ENCODE measurements around the gene CNTNAP4.

Gene CNTNAP4

DNA sequence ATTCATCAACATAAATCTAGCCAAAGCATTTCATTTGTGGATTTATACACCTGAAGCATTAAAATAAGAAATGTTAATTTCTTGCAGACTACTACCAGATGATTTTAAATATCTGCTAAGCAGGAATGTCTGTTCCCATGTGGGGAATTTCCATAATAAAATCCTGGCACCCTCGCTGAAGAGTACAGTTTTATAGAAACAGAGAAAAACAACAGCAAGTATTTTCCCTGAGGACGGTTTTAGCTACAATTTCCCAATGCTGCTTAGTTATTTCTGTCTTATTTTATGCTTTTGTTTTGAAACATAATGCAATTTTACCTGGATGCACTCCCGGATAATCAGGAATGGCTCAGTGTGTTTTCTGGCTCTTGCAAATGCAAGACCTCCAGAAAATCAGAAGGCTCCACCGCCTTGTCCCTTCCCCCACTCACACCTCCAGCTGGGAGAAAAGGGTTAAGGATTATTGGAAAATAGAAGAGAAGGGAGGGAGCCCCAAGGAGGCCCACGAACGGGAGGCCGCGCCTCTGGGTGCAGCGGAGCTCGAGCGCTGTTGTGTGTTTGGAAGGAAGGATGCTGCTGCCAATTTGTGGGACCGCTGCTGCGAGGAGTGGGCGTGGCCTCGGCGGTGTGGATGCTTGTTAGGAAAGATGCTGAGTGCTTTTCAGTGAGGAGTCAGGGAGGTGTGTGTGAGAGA lies at the start of gene CNTNAP4:
Gene CNTNAP4, plus strand, starts transcription at position 657 of the 694 bp plus-strand sequence. CDS start 262 bp downstream, outside the sequence.
- DNase-seq (ENCODE audit: low read depth): no peak

DNA sequence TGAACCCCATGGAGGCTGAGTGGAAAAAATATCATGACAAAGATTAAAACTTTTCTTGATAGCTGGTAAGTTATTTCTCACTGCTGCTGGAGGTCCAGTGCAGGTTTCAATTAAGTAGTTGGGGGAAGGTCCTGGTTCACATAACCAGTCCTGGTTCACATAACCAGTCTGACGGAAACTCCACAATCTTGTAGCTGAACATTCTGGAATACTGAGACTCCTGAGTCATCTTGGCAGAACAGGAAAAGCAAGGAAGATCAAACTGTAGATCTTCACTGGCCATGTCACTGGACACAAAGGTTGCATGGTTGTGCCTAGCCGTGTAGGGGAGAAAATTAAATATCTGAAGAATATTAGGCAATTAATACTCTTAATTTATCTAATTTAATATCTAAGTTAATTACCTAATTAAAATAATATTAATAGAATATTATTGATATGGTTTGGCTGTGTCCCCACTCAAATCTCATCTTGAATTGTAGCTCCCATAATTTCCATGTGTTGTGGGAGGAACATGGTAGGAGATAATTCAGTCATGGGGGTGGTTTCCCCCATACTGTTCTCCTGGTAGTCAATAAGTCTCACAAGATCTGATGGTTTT lies 48.6 kb upstream of the CNTNAP4 start:
- DNase-seq (ENCODE audit: low read depth): no peak

GRCh38 chr16:76232704-76233103 lies 44.5 kb upstream of the CNTNAP4 start:
- DNase-seq (ENCODE audit: low read depth): no peak

GRCh38 chr16:76235025-76235424 lies 42.2 kb upstream of the CNTNAP4 start:
- DNase-seq (ENCODE audit: low read depth): no peak

- DNase-seq (ENCODE audit: low read depth): no peak
These were observed 41.8 kb upstream of the CNTNAP4 start for GRCh38 chr16:76235426-76235825.

DNA sequence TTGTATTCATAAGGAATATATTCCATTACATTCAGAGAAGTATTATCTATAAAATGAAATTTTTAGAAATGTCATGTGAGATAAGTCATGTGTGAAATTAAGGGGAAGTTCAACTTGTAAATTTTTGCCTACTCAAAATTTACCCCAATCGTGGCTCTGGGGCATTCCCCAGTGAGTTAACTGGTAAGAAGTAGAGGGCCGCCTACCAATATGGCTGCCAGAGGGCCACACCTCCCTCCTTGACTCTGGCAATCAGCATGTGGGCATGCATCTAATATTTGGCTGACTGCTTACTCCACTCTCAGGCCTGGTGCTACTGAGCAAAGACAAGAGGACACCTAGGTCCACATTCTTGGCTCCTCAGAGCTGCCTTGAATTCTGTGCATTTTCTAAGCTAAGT lies 39.7 kb upstream of the CNTNAP4 start:
- DNase-seq (ENCODE audit: low read depth): no peak

DNA sequence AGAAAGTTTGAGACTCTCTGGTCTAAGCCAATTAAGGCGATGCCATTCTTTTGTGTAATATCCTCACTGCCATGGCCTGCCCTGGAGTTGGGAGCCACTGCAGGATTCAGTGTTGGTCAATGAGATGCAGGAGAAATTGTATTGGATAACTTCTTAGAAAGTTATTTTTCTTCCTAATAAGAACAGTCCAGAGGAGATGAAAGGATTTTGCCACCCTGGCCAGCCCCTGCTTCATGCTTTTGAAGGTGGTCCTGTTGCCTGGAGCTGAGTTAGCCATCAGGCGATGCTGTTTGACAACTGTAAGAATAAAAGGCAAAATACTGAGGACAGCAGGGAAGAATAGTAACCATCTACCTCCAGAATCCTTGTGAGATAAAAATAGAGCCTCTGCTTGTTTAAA lies 35.4 kb upstream of the CNTNAP4 start:
- DNase-seq (ENCODE audit: low read depth): no peak

- no peak for DNase-seq (ENCODE audit: low read depth)
These were observed 33.6 kb upstream of the CNTNAP4 start for GRCh38 chr16:76243620-76244019.

GRCh38 chr16:76246587-76246986 lies 30.6 kb upstream of the CNTNAP4 start:
- DNase-seq (ENCODE audit: low read depth): no peak

GRCh38 chr16:76265434-76266045 lies 11.7 kb upstream of the CNTNAP4 start:
- DNase-seq (ENCODE audit: low read depth): no peak

GRCh38 chr16:76268824-76269223 lies 8.4 kb upstream of the CNTNAP4 start:
- DNase-seq (ENCODE audit: low read depth): no peak

DNA sequence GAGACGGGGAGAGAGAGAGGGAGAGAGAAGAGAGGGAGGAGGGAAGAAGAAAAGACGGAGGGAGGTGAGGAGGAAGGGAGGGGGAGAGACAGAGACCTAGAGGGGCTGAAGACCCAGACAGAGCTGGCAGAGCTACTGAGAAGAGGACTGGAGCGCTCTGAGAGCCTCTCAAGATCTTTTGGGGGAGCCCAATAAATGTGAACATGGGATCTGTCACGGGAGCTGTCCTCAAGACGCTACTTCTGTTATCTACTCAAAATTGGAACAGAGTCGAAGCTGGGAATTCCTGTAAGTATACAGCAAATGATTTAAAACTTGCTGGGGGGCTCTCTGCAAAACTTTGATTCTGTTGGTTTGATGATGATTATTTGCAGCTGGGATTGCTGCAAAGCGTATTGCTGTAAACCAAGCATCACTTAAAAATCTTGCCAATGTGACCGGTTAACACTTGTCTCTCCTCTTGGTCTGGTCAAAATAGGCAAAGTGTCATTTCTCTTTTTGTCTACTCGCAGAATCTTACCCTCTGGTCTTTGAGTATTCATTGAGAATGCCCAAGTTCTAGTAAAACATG lies 344 bp downstream of the CNTNAP4 start:
- no peak for DNase-seq (ENCODE audit: low read depth)

DNA sequence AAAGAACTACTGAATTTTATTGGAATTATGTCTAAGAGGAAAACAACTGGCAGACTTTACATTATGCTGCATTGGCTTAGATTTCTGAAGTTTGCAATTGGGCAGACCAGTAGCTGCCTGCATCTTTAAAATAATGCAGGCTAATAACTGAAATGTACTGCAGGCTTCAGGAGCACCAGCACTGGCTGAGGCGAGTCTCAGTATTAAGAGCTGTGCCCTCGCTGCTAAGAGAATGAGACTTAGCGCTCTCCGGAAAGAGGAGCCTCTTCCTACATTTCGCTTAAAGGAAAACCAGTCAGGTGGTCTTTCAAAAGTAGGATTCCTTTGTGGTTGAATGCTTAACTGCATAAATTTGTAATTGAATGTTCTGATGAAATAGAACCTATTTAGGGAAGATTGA lies 885 bp downstream of the CNTNAP4 start:
- no peak for DNase-seq (ENCODE audit: low read depth)

GRCh38 chr16:76278980-76279379 lies 1.8 kb downstream of the CNTNAP4 start:
- no peak for DNase-seq (ENCODE audit: low read depth)

GRCh38 chr16:76280421-76281215 lies 3.4 kb downstream of the CNTNAP4 start:
- DNase-seq (ENCODE audit: low read depth): no peak

- DNase-seq (ENCODE audit: low read depth): no peak
These were observed 10.3 kb downstream of the CNTNAP4 start for GRCh38 chr16:76287466-76287865.

- DNase-seq (ENCODE audit: low read depth): no peak
These were observed 15.0 kb downstream of the CNTNAP4 start for GRCh38 chr16:76292218-76292617.

DNA sequence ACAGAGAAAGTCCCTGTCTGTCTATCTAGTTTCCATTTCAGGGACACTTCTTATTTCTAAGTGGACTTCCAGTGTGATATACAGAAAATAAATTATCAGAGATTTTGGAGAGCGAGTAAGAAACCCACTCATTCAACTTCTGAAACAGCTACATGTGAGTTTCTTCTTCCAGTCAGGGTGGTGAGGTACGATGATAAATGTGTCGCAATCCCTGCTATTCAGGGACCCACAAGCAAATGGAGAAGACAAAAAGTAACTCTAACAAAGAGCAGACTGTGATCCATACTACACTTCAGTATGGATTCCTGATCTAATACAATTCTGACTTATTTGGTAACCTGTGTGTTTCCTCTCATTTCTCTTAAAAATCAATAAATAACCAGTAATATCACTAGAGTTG lies 16.8 kb downstream of the CNTNAP4 start:
- DNase-seq (ENCODE audit: low read depth): no peak

- DNase-seq (ENCODE audit: low read depth): no peak
These were observed 17.4 kb downstream of the CNTNAP4 start for GRCh38 chr16:76294396-76295214.

DNA sequence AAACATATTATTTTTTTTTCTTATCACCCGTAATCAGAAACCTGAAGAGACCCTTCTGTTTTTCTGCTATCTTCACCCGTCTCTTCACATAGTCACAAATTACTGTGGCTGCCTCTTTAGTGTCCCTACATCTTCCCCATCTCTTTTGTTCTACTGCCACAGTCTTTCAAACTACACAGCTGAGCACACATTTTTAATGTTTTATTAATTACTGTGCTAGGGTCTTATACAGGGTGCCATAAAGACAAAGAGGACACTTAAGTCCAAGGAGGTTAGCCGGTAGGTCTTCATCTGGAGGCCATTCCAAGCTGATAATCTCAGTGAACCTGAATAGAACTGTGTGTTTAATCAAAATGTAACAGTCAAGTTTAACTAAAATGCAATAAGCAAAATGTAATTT lies 20.7 kb downstream of the CNTNAP4 start:
- DNase-seq (ENCODE audit: low read depth): no peak

DNA sequence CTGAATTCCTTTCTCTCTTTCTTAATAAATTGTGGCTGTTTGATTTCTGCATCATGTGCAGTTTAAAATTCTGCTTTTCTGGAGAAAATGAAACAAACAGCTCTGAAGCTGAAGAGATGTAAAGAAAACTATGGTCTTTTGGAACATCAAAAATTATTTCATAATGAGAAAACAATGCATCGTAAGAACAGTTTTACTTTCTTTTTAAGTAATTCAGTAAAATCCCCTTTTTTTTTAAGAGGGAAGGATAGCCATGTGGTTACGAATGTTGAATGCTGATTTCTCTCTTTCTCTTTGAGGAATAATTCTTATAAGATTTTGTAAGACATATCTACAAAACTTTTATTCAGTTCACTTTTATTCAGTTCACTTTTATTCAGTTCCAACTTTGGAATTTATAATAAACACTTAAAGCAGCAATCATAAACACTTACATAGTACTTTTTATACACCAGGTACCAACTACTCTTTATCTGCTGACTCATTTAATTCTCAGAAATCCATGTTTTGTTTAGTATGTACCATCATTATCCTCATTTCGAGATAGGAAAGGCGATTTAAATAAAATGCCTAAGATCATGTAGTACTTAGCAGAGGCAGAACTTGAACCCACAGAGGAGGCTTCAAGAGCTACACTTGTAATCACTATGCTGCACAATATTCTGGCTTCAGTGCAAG lies 26.6 kb downstream of the CNTNAP4 start:
- DNase-seq (ENCODE audit: low read depth): no peak
